Keratinocyte (primary cell): Measurements from ENCODE around the gene FBXW10B. TPM values are rescaled to one million over a fixed set of nuclear protein-coding genes. Genes with fewer than 3 reads are reported as not detected.
A peak's percentile ranks its signal among the peaks of the same experiment; 100 is the strongest.
"Not testable (repeated sequence)": the region's sequence is repeated elsewhere in the genome, so short reads cannot be mapped to it uniquely, and the experiment has no call there.

ENCODE experiments used
- DNase-seq: peaks from one replicate; pipeline ENCODE4 v3.0.0-alpha.2; 2011; ENCODE audit warnings: low read depth, missing footprints, low spot score
- FAIRE-seq: peaks from 2 replicates; lab custom pipeline; 2011; peaks lifted over from hg19 to GRCh38; lab: Jason Lieb, UNC
- H2AFZ ChIP-seq: 2 replicates; pipeline ENCODE4 v1.6.0; 2012; ENCODE audit warnings: low read length, control low read depth, inconsistent platforms; ENCODE audit not compliant: control insufficient read depth
- H3K27ac ChIP-seq: 2 replicates; pipeline ENCODE4 v1.5.1; 2011; ENCODE audit warnings: low read length; ENCODE audit not compliant: control insufficient read depth, insufficient read depth
- H3K27me3 ChIP-seq: 3 replicates; pipeline ENCODE4 v1.6.0; 2011; ENCODE audit warnings: low read length; ENCODE audit not compliant: control insufficient read depth, insufficient read depth; ENCODE audit errors: extremely low read depth
- H3K36me3 ChIP-seq, 2 experiments: 2 replicates in 1 of 2; 3 replicates in 1 of 2; pipeline ENCODE4 v1.5.1; 2011; ENCODE audit warnings: low read length in 2 of 2, mild to moderate bottlenecking in 1 of 2; ENCODE audit not compliant: control insufficient read depth in 2 of 2, insufficient read depth in 2 of 2; ENCODE audit errors: extremely low read depth in 1 of 2
- H3K4me1 ChIP-seq: 3 replicates; pipeline ENCODE4 v1.5.1; 2011; ENCODE audit warnings: low read length; ENCODE audit not compliant: control insufficient read depth, insufficient read depth; ENCODE audit errors: extremely low read depth
- H3K4me2 ChIP-seq: 3 replicates; pipeline ENCODE4 v1.6.0; 2011; ENCODE audit warnings: low read depth, low read length; ENCODE audit not compliant: control insufficient read depth, insufficient read depth; ENCODE audit errors: extremely low read depth
- H3K4me3 ChIP-seq, 3 experiments: fragments of 200-600 bp in 1 of 3; sonication (generic) in 1 of 3; 2 replicates in 2 of 3; 3 replicates in 1 of 3; pipeline ENCODE4 v1.5.1; 2011 to 2016; ENCODE audit warnings: low read length in 3 of 3, mild to moderate bottlenecking in 3 of 3, control low read depth in 2 of 3, inconsistent platforms in 1 of 3, low read depth in 1 of 3, mixed read lengths in 1 of 3, mixed run types in 1 of 3, moderate library complexity in 1 of 3; ENCODE audit not compliant: control insufficient read depth in 2 of 3, insufficient read depth in 2 of 3; ENCODE audit errors: extremely low read depth in 1 of 3
- H3K79me2 ChIP-seq: 2 replicates; pipeline ENCODE4 v1.6.0; 2012; ENCODE audit warnings: low read length; ENCODE audit not compliant: control insufficient read depth, insufficient read depth
- H3K9ac ChIP-seq: 3 replicates; pipeline ENCODE4 v1.6.0; 2011; ENCODE audit warnings: low read length; ENCODE audit not compliant: control insufficient read depth, insufficient read depth; ENCODE audit errors: extremely low read depth
- H3K9me1 ChIP-seq: 3 replicates; pipeline ENCODE4 v1.6.0; 2011; ENCODE audit warnings: low read length; ENCODE audit not compliant: control insufficient read depth, insufficient read depth; ENCODE audit errors: extremely low read depth
- H3K9me3 ChIP-seq: 2 replicates; pipeline ENCODE4 v1.5.1; 2012; ENCODE audit warnings: low read depth, low read length; ENCODE audit not compliant: control insufficient read depth
- H4K20me1 ChIP-seq: 3 replicates; pipeline ENCODE4 v1.6.0; 2011; ENCODE audit warnings: low read length; ENCODE audit not compliant: control insufficient read depth, insufficient read depth; ENCODE audit errors: extremely low read depth
- dilution Hi-C: fragments of 300-500 bp; cut with MboI; formaldehyde crosslinking; loops from one replicate; pipeline ENCODE4 v1.7.0; 2020; ENCODE audit warnings: low sequenced_read_pairs; ENCODE audit not compliant: extremely low pct_ligation_motif_present
- polyA plus RNA-seq, 5 experiments: library from polyadenylated mRNA; depleted of rRNA in 3 of 5; stranded (reverse) in 3 of 5; stranded (forward) in 1 of 5; unstranded in 1 of 5; fragments of >200 nt; gene quantifications; 1 replicate in 1 of 5; 2 replicates in 3 of 5; 3 replicates in 1 of 5; pipeline versions ENCODE4 v1.2.1 to v1.2.3, GENCODE V29; 2011 to 2012; ENCODE audit warnings: missing spikeins in 2 of 5, low read depth in 1 of 5, low replicate concordance in 1 of 5

FBXW10B gene
- polyA plus RNA-seq, 1 donor (not counting 4 experiments of a cell fraction or from before 2014, with no cell fraction given), result 4.4 TPM

DNA sequence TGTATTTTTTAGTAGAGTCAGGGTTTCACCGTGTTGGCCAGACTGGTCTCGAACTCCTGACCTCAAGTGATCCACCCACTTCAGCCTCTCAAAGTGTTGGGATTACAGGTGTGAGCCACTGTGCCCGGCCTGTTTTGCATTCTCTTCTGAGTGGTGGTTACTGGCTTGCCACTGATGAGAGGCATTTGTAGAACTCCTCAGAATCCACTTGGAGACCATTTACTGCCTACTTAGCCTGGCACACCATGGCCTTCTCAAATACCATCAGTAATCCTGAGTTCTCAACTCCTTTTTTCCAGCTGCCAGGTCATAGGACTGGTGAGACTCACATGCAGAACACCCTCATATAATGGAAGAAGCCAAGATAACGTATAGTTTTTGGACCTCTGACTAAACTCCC is 22.5 kb upstream of the FBXW10B start:
- peaks cover 20% of the 10 kb centered on the region for H3K4me1 ChIP-seq
- H3K9ac ChIP-seq, H3K4me2 ChIP-seq, H3K79me2 ChIP-seq, H3K36me3 ChIP-seq, H4K20me1 ChIP-seq, H3K27ac ChIP-seq, H2AFZ ChIP-seq, dilution Hi-C loops, H3K9me3 ChIP-seq, H3K9me1 ChIP-seq, H3K27me3 ChIP-seq, DNase-seq, FAIRE-seq, H3K4me3 ChIP-seq: not testable (repeated sequence)

DNA sequence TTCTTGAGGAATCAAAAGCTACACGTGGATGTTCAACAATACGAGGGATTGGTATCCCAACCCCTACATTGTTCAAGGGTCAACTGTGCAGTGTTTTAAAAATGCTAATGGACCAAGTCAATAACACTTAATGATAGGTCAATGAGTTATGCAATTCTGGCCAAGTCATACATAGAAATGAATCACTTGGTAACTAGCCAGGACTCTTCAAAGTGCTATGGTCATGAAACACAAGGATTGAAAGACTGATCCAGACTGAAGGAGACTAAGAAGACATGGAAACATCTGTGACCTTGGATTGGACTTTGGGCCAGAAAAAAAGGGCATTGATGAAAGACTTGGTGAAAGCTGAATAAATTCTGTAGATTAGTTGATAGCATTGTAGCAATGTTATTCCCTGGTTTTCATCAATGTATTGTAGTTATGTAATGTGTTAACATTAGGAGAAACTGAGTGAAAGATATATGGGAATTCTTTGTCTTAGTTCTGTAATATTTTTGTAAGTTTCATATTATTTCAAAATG is 11.5 kb upstream of the FBXW10B start:
- dilution Hi-C loops, H4K20me1 ChIP-seq, H3K27ac ChIP-seq, H3K79me2 ChIP-seq, H3K9me1 ChIP-seq, H3K4me1 ChIP-seq, H3K36me3 ChIP-seq, H3K27me3 ChIP-seq, H2AFZ ChIP-seq, H3K9ac ChIP-seq, H3K9me3 ChIP-seq, H3K4me2 ChIP-seq, H3K4me3 ChIP-seq, DNase-seq: not testable (repeated sequence)
- peak; percentile 69 for FAIRE-seq

DNA sequence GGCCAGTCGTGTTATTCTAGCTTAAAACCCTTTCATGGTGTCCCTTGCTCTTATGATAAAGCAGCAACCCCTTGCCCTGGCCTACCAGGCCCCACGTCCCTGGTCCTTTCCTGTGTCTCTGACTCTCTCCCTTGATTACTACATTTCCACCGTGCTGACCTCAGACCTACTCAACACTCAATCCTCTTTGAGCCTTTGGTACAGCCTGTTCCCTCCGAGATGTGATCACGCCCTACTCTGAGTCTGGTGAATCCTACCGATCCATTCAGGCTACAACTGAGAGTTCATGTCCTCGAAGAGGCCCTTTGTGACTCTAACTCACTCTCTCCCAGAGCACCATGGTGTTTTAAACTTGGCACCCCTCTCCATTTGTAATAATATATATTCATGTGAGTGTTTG is 10.5 kb upstream of the FBXW10B start:
- H3K79me2 ChIP-seq, DNase-seq, H3K4me2 ChIP-seq, H3K4me3 ChIP-seq, H4K20me1 ChIP-seq, dilution Hi-C loops, H3K27me3 ChIP-seq, H3K9me3 ChIP-seq, H2AFZ ChIP-seq, H3K36me3 ChIP-seq, FAIRE-seq, H3K9me1 ChIP-seq, H3K4me1 ChIP-seq, H3K9ac ChIP-seq, H3K27ac ChIP-seq: not testable (repeated sequence)

DNA sequence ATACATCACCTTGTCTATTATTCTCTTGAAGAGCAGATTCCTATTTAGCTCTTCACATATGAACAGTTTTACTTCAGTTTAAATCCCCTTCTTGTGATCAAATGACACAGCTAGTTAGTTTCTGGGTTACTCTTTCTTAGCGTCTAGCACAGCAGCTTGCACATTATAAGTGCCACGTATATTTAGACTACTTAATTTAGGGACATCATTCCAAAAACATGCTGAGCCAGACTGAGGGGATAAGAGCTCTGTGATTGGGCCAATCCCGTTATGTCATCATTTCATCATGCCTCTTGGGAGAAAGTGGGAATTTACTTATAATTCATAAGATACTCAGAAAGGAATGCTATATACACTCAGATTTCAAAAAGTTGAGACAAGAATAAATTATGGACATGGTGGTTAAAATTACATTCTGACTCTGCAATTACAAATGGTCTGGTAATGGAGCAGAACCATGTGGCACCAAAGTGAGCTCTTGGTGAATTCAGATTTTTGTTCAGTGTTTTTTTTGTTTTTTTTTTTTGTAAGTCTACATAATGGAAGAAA is 4.2 kb upstream of the FBXW10B start:
- H4K20me1 ChIP-seq, H3K27me3 ChIP-seq, FAIRE-seq, H3K36me3 ChIP-seq, DNase-seq, H2AFZ ChIP-seq, H3K4me2 ChIP-seq, H3K27ac ChIP-seq, H3K4me1 ChIP-seq, H3K9ac ChIP-seq, H3K9me1 ChIP-seq, H3K4me3 ChIP-seq, H3K79me2 ChIP-seq, dilution Hi-C loops, H3K9me3 ChIP-seq: not testable (repeated sequence)

DNA sequence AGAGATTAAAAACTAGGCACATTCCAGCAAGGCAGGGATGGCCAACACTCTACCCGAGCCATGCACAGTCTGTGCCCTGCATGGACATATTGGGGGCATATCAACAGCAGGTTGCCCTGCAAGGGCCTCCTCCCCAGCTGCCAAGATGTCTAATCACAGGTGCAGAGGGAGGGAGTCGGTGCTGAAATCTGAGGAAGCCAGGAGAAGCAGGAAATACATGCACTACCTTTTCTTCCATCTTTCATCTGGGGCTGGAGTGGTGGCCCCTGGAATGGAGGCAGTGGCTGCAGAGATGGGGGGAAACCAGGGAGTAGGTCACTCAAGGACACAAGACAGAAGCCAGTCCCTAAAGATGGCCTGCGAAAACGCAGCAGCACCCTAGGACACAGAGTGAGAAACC is 3.8 kb upstream of the FBXW10B start:
- H3K9me1 ChIP-seq, H3K27me3 ChIP-seq, H4K20me1 ChIP-seq, H3K79me2 ChIP-seq, dilution Hi-C loops, H3K4me3 ChIP-seq, H3K36me3 ChIP-seq, H2AFZ ChIP-seq, DNase-seq, H3K9ac ChIP-seq, H3K4me2 ChIP-seq, H3K9me3 ChIP-seq, H3K27ac ChIP-seq, FAIRE-seq, H3K4me1 ChIP-seq: not testable (repeated sequence)
